ENCODE measurements around the gene ABCB1. TPM values are rescaled to one million over a fixed set of nuclear protein-coding genes. Genes with fewer than 3 reads are reported as not detected.
"Not testable (repeated sequence)": the region's sequence is repeated elsewhere in the genome, so short reads cannot be mapped to it uniquely, and the experiment has no call there.

The ABCB1 gene
- total and polyA plus RNA-seq, 2 of the 8 experiments (the other 6 are each of a cell fraction or from before 2014, with no cell fraction given), result 0.51 to 1.2 TPM

- WGBS, 2 experiments (ENCODE audit: extremely low coverage in 1 of 2, insufficient coverage in 1 of 2, insufficient read length in 1 of 2, insufficient replicate concordance in 2 of 2, low coverage in 1 of 2, low lambda C conversion rate in 2 of 2, missing lambda C conversion rate in 1 of 2), result 100% methylated on average over 1 of the region's 1 CpG; no CpG with 5 or more reads in 1 of the 2 experiments
- H3K4me1 ChIP-seq (replicated peaks in 1 of 4; ENCODE audit: control insufficient read depth in 3 of 4, insufficient read depth in 4 of 4, low read length in 3 of 4); H3K27ac ChIP-seq (ENCODE audit: low read depth, low read length); H2AFZ ChIP-seq (ENCODE audit: low read length); H2BK15ac ChIP-seq (ENCODE audit: low read length); H3K79me1 ChIP-seq (ENCODE audit: low read depth, low read length); H2BK120ac ChIP-seq (replicated peaks; ENCODE audit: low read depth, low read length); H3K4ac ChIP-seq (replicated peaks; ENCODE audit: insufficient read length, low read depth, low read length); CTCF ChIA-PET (ENCODE audit: partially characterized antibody); H3K18ac ChIP-seq (ENCODE audit: extremely low read depth, low read length); H4K5ac ChIP-seq (ENCODE audit: insufficient read length, low read depth, low read length); H4K91ac ChIP-seq (replicated peaks; ENCODE audit: insufficient read length, low read length); H2AK5ac ChIP-seq (ENCODE audit: low read depth, low read length); H3K79me2 ChIP-seq (ENCODE audit: control insufficient read depth in 1 of 2, insufficient read depth in 2 of 2, low read length in 2 of 2); H3K27me3 ChIP-seq (replicated peaks in 1 of 4; ENCODE audit: control insufficient read depth in 3 of 4, extremely low read depth in 1 of 4, insufficient read depth in 3 of 4, low read length in 3 of 4); H2BK5ac ChIP-seq (ENCODE audit: low read depth, low read length); H4K8ac ChIP-seq (ENCODE audit: extremely low read depth, insufficient read depth, low read length); FAIRE-seq; DNase-seq (ENCODE audit: low read depth in 1 of 2, low spot score in 2 of 2); H4K20me1 ChIP-seq (replicated peaks in 1 of 2; ENCODE audit: control insufficient read depth in 1 of 2, insufficient read depth in 2 of 2, low read length in 2 of 2); POLR2A ChIA-PET (ENCODE audit: partially characterized antibody); H3K56ac ChIP-seq (replicated peaks; ENCODE audit: insufficient read length, low read depth, low read length); H3K23ac ChIP-seq (ENCODE audit: insufficient read length); H3K14ac ChIP-seq (ENCODE audit: insufficient read length); H2BK12ac ChIP-seq (ENCODE audit: low read depth, low read length); H3K9me3 ChIP-seq (ENCODE audit: insufficient read depth in 2 of 2, low read depth in 1 of 2, low read length in 1 of 2); H3K9ac ChIP-seq (replicated peaks in 1 of 4; ENCODE audit: extremely low read depth in 1 of 4, low read depth in 3 of 4, low read length in 3 of 4); H2BK20ac ChIP-seq (ENCODE audit: low read length); H3K4me3 ChIP-seq (ENCODE audit: extremely low read depth in 1 of 4, insufficient read depth in 2 of 4, low read depth in 3 of 4, low read length in 4 of 4); H3K23me2 ChIP-seq (ENCODE audit: low read depth, low read length); H3K4me2 ChIP-seq (ENCODE audit: insufficient read depth in 1 of 2, low read depth in 2 of 2, low read length in 2 of 2); H3K36me3 ChIP-seq (ENCODE audit: control insufficient read depth in 2 of 4, insufficient read depth in 4 of 4, low read length in 3 of 4): not testable (repeated sequence)
Observed at GRCh38 chr7:87572513-87572912, 28.2 kb downstream of the ABCB1 start.
